Left renal pelvis (tissue), 4 donors: ENCODE results near the gene CLIC6. TPM values are rescaled to one million over a fixed set of nuclear protein-coding genes. Genes with fewer than 3 reads are reported as not detected.

Experiments
- DNase-seq, 4 donors: peaks; one replicate each; pipeline ENCODE4 v3.0.0-alpha.2; 2013; ENCODE audit warnings: low read depth in 4 of 4, low spot score in 3 of 4
- polyA plus RNA-seq, 4 donors: library from polyadenylated mRNA; unstranded; fragments of 120-200 nt; gene quantifications; one replicate each; pipeline ENCODE4 v1.2.1, GENCODE V29; 2013; ENCODE audit not compliant: insufficient read length in 4 of 4

CLIC6 gene
- polyA plus RNA-seq, 4 donors = 0.85 to 5.8 (median 2.3) TPM

GRCh38 chr21:34722684-34723300, 54.0 kb downstream of the CLIC6 start:
- DNase-seq = no peak

- DNase-seq = no peak
These were observed 55.5 kb downstream of the CLIC6 start for GRCh38 chr21:34724131-34724856.

GRCh38 chr21:34724857-34725195, 56.0 kb downstream of the CLIC6 start:
- no peak for DNase-seq

- DNase-seq = no peak
These were observed 58.0 kb downstream of the CLIC6 start for GRCh38 chr21:34726627-34727337.

- no peak for DNase-seq
These were observed 59.7 kb downstream of the CLIC6 start for GRCh38 chr21:34728479-34728878.

- no peak for DNase-seq
These were observed 61.4 kb downstream of the CLIC6 start for GRCh38 chr21:34730194-34730593.

- DNase-seq = no peak
These were observed 62.1 kb downstream of the CLIC6 start for GRCh38 chr21:34730756-34731445.

- DNase-seq = no peak
These were observed 63.6 kb downstream of the CLIC6 start for GRCh38 chr21:34732388-34732821.

GRCh38 chr21:34733852-34734251, 65.1 kb downstream of the CLIC6 start:
- DNase-seq = no peak

GRCh38 chr21:34734696-34735095, 65.9 kb downstream of the CLIC6 start:
- no peak for DNase-seq

GRCh38 chr21:34736116-34736874, 67.5 kb downstream of the CLIC6 start:
- DNase-seq = no peak

GRCh38 chr21:34737115-34737514, 68.3 kb downstream of the CLIC6 start:
- DNase-seq = no peak

GRCh38 chr21:34740198-34740597, 71.4 kb downstream of the CLIC6 start:
- no peak for DNase-seq

GRCh38 chr21:34743285-34743684, 74.5 kb downstream of the CLIC6 start:
- no peak for DNase-seq

- no peak for DNase-seq
These were observed 75.0 kb downstream of the CLIC6 start for GRCh38 chr21:34743831-34744230.

GRCh38 chr21:34744801-34745200, 76.0 kb downstream of the CLIC6 start:
- no peak for DNase-seq

- DNase-seq = peak; percentile 31 to 69 (median 57)
These were observed 76.9 kb downstream of the CLIC6 start for GRCh38 chr21:34745557-34746255.

- no peak for DNase-seq
These were observed 80.1 kb downstream of the CLIC6 start for GRCh38 chr21:34748862-34749261.

GRCh38 chr21:34754690-34755647, 86.2 kb downstream of the CLIC6 start:
- no peak for DNase-seq
